Esophagus muscularis mucosa (tissue), 4 donors: Measurements from ENCODE around the gene RPL31. TPM values are rescaled to one million over a fixed set of nuclear protein-coding genes. Genes with fewer than 3 reads are reported as not detected.

Experiments used
- DNase-seq: peaks from one replicate; pipeline ENCODE4 v3.0.0-alpha.2; 2017; ENCODE audit errors: extremely low spot score
- H3K27ac ChIP-seq, 4 donors: fragments of 200-600 bp; sonication (generic); replicated peaks in 1 of 4; 1 replicate in 3 of 4; 2 replicates in 1 of 4; pipeline ENCODE4 v1.5.1; 2016 to 2019; ENCODE audit warnings: mild to moderate bottlenecking in 1 of 4
- H3K27me3 ChIP-seq, 4 donors: fragments of 200-600 bp; sonication (generic); one replicate each; pipeline versions ENCODE4 v1.5.1 to v1.6.0; 2016 to 2019
- H3K36me3 ChIP-seq, 4 donors: fragments of 200-600 bp; sonication (generic); one replicate each; pipeline ENCODE4 v1.5.1; 2016 to 2019
- H3K4me1 ChIP-seq, 4 donors: fragments of 200-600 bp; sonication (generic); one replicate each; pipeline ENCODE4 v1.5.1; 2016 to 2019
- H3K4me3 ChIP-seq, 4 donors: fragments of 200-600 bp; sonication (generic); 1 replicate in 2 of 4; 2 replicates in 2 of 4; pipeline ENCODE4 v1.5.1; 2016 to 2019; ENCODE audit warnings: mild to moderate bottlenecking in 4 of 4, moderate library complexity in 1 of 4
- H3K9me3 ChIP-seq, 4 donors: fragments of 200-600 bp; sonication (generic); 1 replicate in 3 of 4; 2 replicates in 1 of 4; pipeline ENCODE4 v1.5.1; 2016 to 2019
- CTCF ChIP-seq, 3 experiments: fragments of 200-600 bp in 2 of 3; fragments of 450-650 bp in 1 of 3; sonication (generic) in 2 of 3; IDR thresholded peaks; one replicate each; pipeline ENCODE4 v1.5.1; 2017 to 2019; ENCODE audit warnings: antibody characterized with exemption in 3 of 3, mild to moderate bottlenecking in 2 of 3, moderate library complexity in 1 of 3
- EP300 ChIP-seq: sonication (generic); formaldehyde crosslinking; IDR thresholded peaks from one replicate; pipeline ENCODE4 v1.6.1; 2017; ENCODE audit warnings: antibody characterized with exemption
- POLR2A ChIP-seq: fragments of 450-650 bp; IDR thresholded peaks from one replicate; pipeline ENCODE4 v1.6.1; 2017; ENCODE audit warnings: antibody characterized with exemption, moderate library complexity, mild to moderate bottlenecking, low read depth
- POLR2AphosphoS5 ChIP-seq, 2 donors: sonication (generic); formaldehyde crosslinking; IDR thresholded peaks; one replicate each; pipeline ENCODE4 v1.6.1; 2017; ENCODE audit warnings: antibody characterized with exemption in 2 of 2
- WGBS: methylation state at CpG from one replicate; pipeline ENCODE4 v1.1.5; 2018; 5-methylcytosine and 5-hydroxymethylcytosine counted together
- intact Hi-C: fragments of 100-400 bp; cut with DNase I; formaldehyde crosslinking; loops from one replicate; pipeline ENCODE4 v1.15.1; 2023
- total RNA-seq, 4 donors: library from RNA; depleted of rRNA; stranded (reverse); fragments of >200 nt; gene quantifications; one replicate each; pipeline versions ENCODE4 v1.1.0 to v1.2.1, GENCODE V29; 2016

RPL31 gene
- total RNA-seq, 4 donors from 2014 or later = 645 to 2,101 (median 1,206) TPM

- no peak overlapping the region for H3K4me3 ChIP-seq
- peaks cover 0 to 5% (median 0%) of the 10 kb centered on the region in 4 donors for H3K4me1 ChIP-seq
- no peak for DNase-seq
- WGBS = 92% methylated on average over 6 of the region's 6 CpGs
- H3K9me3 ChIP-seq = no peaks in the 10 kb centered on the region
- no peak overlapping the region for H3K27ac ChIP-seq
- no peaks in the 10 kb centered on the region for H3K27me3 ChIP-seq
- no peak for TF ChIP-seq POLR2AphosphoS5 (IDR thresholded peaks at IDR 0.05)
- no peak for TF ChIP-seq EP300
- no peak for TF ChIP-seq POLR2A
- no peak for TF ChIP-seq CTCF (IDR thresholded peaks at IDR 0.05)
- intact Hi-C loops = no loop called here
- H3K36me3 ChIP-seq = peaks cover 28 to 92% (median 52%) of the 10 kb centered on the region in 4 donors
Observed at GRCh38 chr2:101025561-101025960, 23.5 kb downstream of the RPL31 start.

- H3K27ac ChIP-seq = no peak overlapping the region
- TF ChIP-seq EP300 (no peak), CTCF (IDR thresholded peaks at IDR 0.05) (no peak), POLR2AphosphoS5 (IDR thresholded peaks at IDR 0.05) (no peak), POLR2A (no peak)
- peaks cover 0 to 10% (median 3%) of the 10 kb centered on the region in 4 donors for H3K4me1 ChIP-seq
- H3K27me3 ChIP-seq = no peaks in the 10 kb centered on the region
- DNase-seq = no peak
- peaks cover 28 to 84% (median 47%) of the 10 kb centered on the region in 4 donors for H3K36me3 ChIP-seq
- H3K4me3 ChIP-seq = no peak overlapping the region
- intact Hi-C loops = no loop called here
- WGBS = 75% methylated on average over 9 of the region's 9 CpGs
- no peaks in the 10 kb centered on the region for H3K9me3 ChIP-seq
Observed at GRCh38 chr2:101026253-101026701, 24.2 kb downstream of the RPL31 start.

- WGBS = 91% methylated on average over 9 of the region's 15 CpGs
- Histone ChIP-seq H3K4me1 (peaks cover 0 to 10% (median 4%) of the 10 kb centered on the region in 4 donors), H3K27me3 (no peaks in the 10 kb centered on the region), H3K36me3 (peaks cover 28 to 83% (median 41%) of the 10 kb centered on the region in 4 donors), H3K9me3 (no peaks in the 10 kb centered on the region), H3K4me3 (no peak overlapping the region), H3K27ac (no peak overlapping the region)
- no peak for DNase-seq
- intact Hi-C loops = no loop called here
- no peak for TF ChIP-seq CTCF (IDR thresholded peaks at IDR 0.05)
- no peak for TF ChIP-seq POLR2AphosphoS5 (IDR thresholded peaks at IDR 0.05)
- TF ChIP-seq EP300 = no peak
- no peak for TF ChIP-seq POLR2A
Observed at GRCh38 chr2:101026923-101027469, 24.9 kb downstream of the RPL31 start.

- H3K9me3 ChIP-seq = no peaks in the 10 kb centered on the region
- H3K27me3 ChIP-seq = no peaks in the 10 kb centered on the region
- no peak overlapping the region for H3K4me3 ChIP-seq
- H3K4me1 ChIP-seq = peaks cover 0 to 10% (median 4%) of the 10 kb centered on the region in 4 donors
- TF ChIP-seq POLR2AphosphoS5 (IDR thresholded peaks at IDR 0.05) (no peak), POLR2A (no peak), EP300 (no peak), CTCF (IDR thresholded peaks at IDR 0.05) (no peak)
- 96% methylated on average over 8 of the region's 8 CpGs for WGBS
- intact Hi-C loops = no loop called here
- peaks cover 28 to 83% (median 45%) of the 10 kb centered on the region in 4 donors for H3K36me3 ChIP-seq
- no peak for DNase-seq
- H3K27ac ChIP-seq = no peak overlapping the region
Observed at GRCh38 chr2:101027852-101028251, 25.8 kb downstream of the RPL31 start.
